Ishikawa (cell line): ENCODE measurements around the gene PTCSC3.

Experiments
- CEBPB ChIP-seq: IDR thresholded peaks from 2 replicates; pipeline ENCODE4 v1.6.1; 2012
- CREB1 ChIP-seq: IDR thresholded peaks from 2 replicates; pipeline ENCODE4 v1.6.1; 2012; ENCODE audit warnings: low read depth
- EGR1 ChIP-seq: IDR thresholded peaks from 2 replicates; pipeline ENCODE4 v1.6.1; 2012
- EP300 ChIP-seq: IDR thresholded peaks from 2 replicates; pipeline ENCODE4 v1.6.1; 2012; ENCODE audit warnings: borderline replicate concordance
- FOXM1 ChIP-seq: IDR thresholded peaks from 2 replicates; pipeline ENCODE4 v1.6.1; 2012; ENCODE audit warnings: low read depth, borderline replicate concordance
- MAX ChIP-seq: IDR thresholded peaks from 2 replicates; pipeline ENCODE4 v1.6.1; 2012
- NFIC ChIP-seq: IDR thresholded peaks from 2 replicates; pipeline ENCODE4 v1.6.1; 2012
- RAD21 ChIP-seq: IDR thresholded peaks from 2 replicates; pipeline ENCODE4 v1.6.1; 2012; ENCODE audit warnings: low read depth
- REST ChIP-seq: IDR thresholded peaks from 2 replicates; pipeline ENCODE4 v1.6.1; 2012; ENCODE audit warnings: low read depth, mild to moderate bottlenecking
- TAF1 ChIP-seq: IDR thresholded peaks from 2 replicates; pipeline ENCODE4 v1.6.1; 2012; ENCODE audit warnings: low read depth, mild to moderate bottlenecking
- TCF12 ChIP-seq: IDR thresholded peaks from 2 replicates; pipeline ENCODE4 v1.6.1; 2012; ENCODE audit warnings: low read depth
- TEAD4 ChIP-seq: IDR thresholded peaks from 2 replicates; pipeline ENCODE4 v1.6.1; 2012
- USF1 ChIP-seq: IDR thresholded peaks from 2 replicates; pipeline ENCODE4 v1.6.1; 2012
- YY1 ChIP-seq: IDR thresholded peaks from 2 replicates; pipeline ENCODE4 v1.6.1; 2012; ENCODE audit warnings: low read depth
- ZBTB7A ChIP-seq: IDR thresholded peaks from 2 replicates; pipeline ENCODE4 v1.6.1; 2012; ENCODE audit warnings: low read depth

The PTCSC3 gene

GRCh38 chr14:36151335-36151734 is 25.2 kb downstream of the PTCSC3 start:
- no peak for TF ChIP-seq RAD21
- TF ChIP-seq TAF1 = no peak
- TF ChIP-seq EP300 = no peak
- TF ChIP-seq TCF12 = no peak
- TF ChIP-seq MAX = no peak
- no peak for TF ChIP-seq NFIC

- TF ChIP-seq REST = no peak
- TF ChIP-seq FOXM1 = no peak
- TF ChIP-seq EGR1 = no peak
- no peak for TF ChIP-seq CEBPB
- no peak for TF ChIP-seq ZBTB7A
- TF ChIP-seq TAF1 = no peak
- no peak for TF ChIP-seq TCF12
- no peak for TF ChIP-seq CREB1
- TF ChIP-seq USF1 = no peak
- no peak for TF ChIP-seq YY1
- no peak for TF ChIP-seq RAD21
These were observed 42.5 kb downstream of the PTCSC3 start for GRCh38 chr14:36134038-36134437.

- TF ChIP-seq TAF1 (no peak), TCF12 (no peak), REST (no peak), FOXM1 (no peak), USF1 (no peak), CREB1 (no peak), TEAD4 (no peak), NFIC (no peak), CEBPB (no peak), EGR1 (no peak), RAD21 (no peak), ZBTB7A (no peak), MAX (no peak), YY1 (no peak), EP300 (no peak)
These were observed 43.7 kb downstream of the PTCSC3 start for GRCh38 chr14:36132826-36133225.

GRCh38 chr14:36130186-36130585 is 46.3 kb downstream of the PTCSC3 start:
- TF ChIP-seq NFIC (no peak), EGR1 (no peak), CEBPB (no peak), ZBTB7A (no peak), TAF1 (no peak), TCF12 (no peak), REST (no peak), RAD21 (no peak), FOXM1 (no peak), EP300 (no peak), YY1 (no peak), TEAD4 (no peak)

GRCh38 chr14:36129181-36129580 is 47.3 kb downstream of the PTCSC3 start:
- TF ChIP-seq YY1 (no peak), MAX (no peak), REST (no peak), NFIC (no peak), CEBPB (no peak), RAD21 (no peak), TEAD4 (no peak), FOXM1 (no peak)
